Hematopoietic multipotent progenitor cell (in vitro differentiated cells): ENCODE results near the gene GSTO1. TPM values are rescaled to one million over a fixed set of nuclear protein-coding genes. Genes with fewer than 3 reads are reported as not detected.
"Not testable (repeated sequence)": the region's sequence is repeated elsewhere in the genome, so short reads cannot be mapped to it uniquely, and the experiment has no call there.

Experiments
- DNase-seq, 3 donors: peaks; one replicate each; pipeline ENCODE4 v3.0.0-alpha.2; 2011 to 2015; ENCODE audit warnings: low read depth in 2 of 3, low spot score in 2 of 3
- total RNA-seq: library from RNA; depleted of rRNA; stranded (reverse); fragments of >200 nt; gene quantifications from one replicate; pipeline ENCODE4 v1.2.3, GENCODE V29; 2012

Gene GSTO1
- total RNA-seq = 42.5 TPM

DNA sequence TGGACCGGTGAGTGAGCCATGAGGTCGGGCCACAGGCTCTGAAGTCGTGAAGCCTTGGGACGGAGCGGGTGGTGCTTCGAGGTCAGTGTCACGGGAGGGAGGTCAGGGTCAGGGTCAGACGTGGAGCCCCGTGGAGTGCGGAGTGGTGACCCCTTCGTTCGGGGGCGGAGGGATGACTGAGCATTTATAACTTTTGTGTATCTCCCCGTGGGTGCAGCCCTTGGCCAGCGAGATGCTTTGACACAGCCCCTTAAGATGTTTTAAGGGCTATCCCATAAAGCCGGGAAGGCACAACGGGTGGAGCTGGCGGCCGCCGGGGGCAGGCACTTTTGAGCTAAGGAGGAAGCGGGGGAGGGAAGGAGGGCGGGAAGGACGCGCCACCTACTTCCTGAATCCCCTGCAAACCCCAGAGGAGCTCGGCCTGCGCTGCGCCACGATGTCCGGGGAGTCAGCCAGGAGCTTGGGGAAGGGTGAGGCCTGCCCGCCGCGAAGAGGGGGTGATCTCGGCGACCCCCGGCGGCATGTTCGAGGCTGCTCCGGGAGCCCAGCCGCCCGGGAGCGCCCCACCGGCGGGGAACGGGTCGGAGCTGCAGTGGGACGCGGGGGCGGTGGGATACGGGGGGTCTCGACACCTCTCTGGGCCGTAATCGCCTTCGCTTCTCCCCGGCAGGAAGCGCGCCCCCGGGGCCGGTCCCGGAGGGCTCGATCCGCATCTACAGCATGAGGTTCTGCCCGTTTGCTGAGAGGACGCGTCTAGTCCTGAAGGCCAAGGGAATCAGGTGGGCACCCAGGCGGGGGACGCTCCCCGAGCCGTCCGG is at the start of gene GSTO1:
TSS of gene GSTO1 (plus strand) at position 400 of the 818 bp plus-strand sequence. CDS start at position 437, 37 bp downstream.
- DNase-seq = peak in 2 of 3 donors; percentile 43 to 59

DNA sequence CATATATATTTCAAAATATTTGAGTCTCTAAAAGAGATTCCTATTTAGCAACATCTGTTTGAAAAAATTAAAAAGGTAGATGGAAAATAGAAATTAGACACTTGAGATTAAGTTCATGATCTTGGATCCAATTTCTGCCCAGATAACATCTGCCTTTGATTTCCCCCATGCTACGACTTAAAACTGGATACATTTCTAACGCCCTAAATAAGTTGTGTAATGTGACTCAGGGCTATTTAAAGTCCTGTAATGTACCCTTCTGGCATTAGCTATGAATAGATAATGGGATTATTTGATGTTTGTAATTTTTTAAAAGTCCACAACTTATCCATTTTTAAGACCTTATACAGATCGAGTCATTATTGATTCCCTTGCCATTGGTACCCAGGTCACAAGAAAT is 46.0 kb upstream of the GSTO1 start:
- DNase-seq = no peak

DNA sequence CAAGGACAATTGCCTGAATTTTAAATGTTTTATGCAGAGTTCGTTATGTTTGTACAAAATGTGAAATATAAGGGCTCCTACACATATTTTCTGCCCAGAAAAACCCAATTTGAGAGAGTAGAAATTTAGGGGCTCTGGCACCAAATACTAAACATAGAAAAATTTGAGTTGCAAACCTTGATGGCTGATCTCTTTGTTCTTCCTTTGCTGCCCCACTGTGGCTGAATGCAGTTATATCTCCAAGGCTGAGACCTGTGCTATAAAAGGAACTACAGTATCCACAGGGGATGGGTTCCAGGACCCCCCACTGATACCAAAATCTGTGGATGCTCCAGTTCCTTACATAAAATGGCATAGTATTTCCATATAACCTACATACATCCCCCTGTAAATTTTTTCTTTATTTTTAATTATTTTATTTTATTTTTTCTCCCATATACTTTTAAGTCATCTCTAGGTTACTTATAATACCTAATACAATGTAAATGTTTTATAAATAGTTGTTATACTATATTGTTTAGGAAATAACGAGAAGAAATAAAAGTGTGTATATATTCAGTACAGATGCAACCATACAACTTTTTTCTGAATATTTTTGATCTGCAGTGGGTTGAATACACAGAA is 45.0 kb upstream of the GSTO1 start:
- peak in 2 of 3 donors; percentile 39 to 71 for DNase-seq

DNA sequence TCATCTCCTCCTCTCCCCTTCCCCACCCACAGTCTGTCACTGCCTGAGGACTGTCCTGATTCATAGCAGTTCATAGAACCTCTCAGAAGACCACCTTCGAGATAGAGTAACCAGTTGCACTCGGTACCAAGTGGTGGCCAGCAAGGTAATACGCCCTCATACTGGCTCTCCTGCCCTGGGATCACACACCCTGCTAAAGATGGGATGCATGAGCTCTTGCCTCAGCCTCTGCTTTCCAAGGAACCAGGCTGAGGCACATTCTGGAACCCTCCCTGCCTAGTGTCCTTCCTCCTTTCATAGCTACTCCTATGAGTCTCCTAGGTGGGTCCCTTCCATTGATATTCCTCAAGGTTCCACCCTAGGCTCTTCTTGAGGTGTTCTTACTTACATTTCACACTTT is 38.1 kb upstream of the GSTO1 start:
- no peak for DNase-seq

DNA sequence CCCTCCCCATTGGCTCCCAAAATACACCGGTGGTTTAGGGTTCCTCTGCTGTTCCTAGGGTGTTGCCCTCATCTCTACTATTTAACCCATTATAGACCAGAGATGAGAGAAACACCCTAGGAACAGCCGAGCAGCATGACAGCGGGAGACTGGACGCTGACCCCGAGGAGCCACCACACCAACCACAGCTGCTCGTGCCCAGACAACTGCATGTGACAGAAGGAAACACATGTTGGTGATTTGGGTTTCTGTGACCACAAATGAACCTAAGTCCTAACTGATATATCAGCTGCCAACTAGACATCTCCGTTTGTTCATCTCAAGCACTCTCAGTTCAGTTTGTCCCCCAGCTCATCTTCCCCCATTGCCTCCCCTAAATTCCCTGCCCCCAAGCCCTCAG is 35.9 kb upstream of the GSTO1 start:
- peak in 2 of 3 donors; percentile 38 to 52 for DNase-seq

DNA sequence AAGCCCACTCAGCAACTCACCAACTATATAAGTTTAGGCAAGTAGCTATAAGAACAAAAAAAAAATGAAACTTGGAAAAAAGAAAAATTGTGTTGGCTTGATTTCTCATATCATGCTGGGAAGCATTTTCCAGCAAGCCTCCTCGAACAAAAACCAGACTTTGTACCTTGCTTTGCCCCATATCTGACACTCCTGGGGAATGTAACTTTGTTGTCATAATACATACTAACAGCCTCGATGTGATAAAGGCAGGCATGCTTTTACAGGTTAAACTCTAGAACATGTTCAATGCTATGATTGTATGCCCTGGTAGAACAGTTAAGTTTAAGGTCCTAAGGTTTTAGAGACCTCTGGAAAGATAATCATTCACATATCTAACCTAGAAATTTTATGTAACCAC is 34.2 kb upstream of the GSTO1 start:
- no peak for DNase-seq

DNA sequence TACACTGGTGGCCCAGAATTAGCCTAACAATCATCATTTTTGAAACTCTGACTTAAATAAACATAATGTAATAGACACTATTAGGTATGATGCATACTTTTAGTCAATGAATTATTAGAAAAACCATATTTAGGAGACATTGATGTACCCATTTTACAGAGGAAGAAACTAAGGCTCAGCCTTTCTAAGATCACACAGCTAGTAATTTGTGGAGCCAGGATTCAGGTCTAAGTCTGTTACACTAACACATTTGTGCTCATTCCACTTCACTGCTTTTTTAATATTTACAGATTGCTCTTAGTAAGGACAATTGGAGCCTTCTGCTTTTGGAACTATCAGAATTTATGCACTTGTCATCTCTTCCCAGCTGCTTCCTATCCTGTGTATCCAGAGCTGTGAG is 31.4 kb upstream of the GSTO1 start:
- DNase-seq = no peak

DNA sequence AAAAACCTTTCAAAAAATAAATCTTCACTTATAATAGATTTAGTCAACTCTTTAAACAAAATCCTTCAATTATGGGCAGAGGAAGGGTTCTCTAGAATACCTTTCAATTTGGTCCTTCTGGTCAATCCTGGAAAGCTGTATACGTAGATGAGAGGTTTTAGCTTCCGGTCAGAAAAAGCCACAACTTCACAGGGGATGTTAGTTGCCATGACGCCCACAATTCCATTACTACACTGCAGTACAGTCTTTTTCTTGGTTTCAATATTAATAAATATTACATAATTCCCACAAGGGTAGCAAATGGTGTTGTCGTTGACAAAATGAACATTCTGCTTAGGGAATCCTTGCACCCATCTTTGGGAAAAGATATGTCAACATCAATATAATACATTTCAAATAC is 24.2 kb upstream of the GSTO1 start:
- no peak for DNase-seq

DNA sequence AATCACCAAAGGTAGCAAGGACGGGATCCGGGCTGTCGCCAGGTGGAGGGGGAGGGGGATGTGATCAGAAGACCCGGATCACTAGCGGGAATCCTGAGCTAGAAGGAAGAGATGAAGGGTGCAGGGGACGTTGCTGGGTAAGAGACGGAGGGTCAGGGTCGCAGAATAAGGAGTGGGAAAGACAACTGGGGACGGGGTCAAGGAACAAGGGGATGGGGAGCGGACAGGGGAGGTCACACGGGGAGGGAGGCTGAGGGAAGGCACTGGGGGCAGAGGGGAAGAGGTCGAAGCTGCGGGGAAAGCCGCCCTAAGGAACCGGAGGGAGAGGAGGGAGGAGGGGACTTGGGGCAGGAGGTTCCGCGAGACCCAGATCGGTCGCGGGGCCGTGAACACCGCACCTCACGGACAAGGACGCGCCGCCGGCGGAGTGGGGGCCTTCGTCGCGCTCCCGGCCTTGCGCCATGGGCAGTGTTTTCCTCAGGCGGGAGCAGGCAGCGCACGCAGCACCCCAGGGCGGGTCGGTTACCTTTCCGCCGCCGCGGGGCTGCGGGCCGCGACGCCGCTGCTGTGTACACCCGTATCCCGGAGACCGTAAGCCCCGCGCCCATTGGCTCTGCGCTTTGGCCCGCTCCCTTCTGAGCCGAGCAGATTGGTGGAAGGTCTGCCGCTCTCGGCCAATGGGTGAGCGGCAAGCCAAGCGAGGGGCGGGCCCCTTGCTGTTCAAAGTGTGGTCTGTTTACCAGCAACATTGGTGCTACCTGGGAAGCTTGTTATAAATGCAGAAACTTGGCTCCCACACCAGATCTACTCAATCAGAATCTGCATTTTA is 22.7 kb upstream of the GSTO1 start, which contains the start of gene CFAP43:
TSS of gene CFAP43 (minus strand) at position 581 of the 829 bp plus-strand sequence. CDS start at position 463, 118 bp downstream.
- peak; percentile 94 to 97 (median 96) for DNase-seq

DNA sequence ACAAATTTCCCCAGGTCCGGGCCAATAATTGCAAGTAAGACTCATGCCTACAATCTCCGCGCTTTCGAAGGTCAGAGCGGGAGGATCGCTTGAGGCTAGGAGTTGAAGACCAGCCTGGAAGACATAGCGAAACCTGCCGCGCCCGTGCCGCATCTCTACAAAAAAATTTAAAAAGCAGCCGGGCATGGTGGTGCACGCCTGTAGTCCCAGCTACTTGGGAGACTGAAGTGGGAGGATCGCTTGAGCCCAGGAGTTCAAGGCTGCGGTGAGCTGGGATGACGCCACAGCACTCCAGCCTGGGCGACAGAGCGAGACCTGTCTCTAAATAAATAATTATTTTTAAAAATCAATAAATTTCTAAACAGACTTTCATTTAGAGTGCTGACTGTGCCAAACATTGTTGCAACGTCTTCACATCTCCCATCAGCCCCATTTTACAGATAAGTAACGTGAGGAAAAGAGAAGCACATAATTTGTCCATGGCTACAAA is 22.0 kb upstream of the GSTO1 start:
- DNase-seq = no peak

DNA sequence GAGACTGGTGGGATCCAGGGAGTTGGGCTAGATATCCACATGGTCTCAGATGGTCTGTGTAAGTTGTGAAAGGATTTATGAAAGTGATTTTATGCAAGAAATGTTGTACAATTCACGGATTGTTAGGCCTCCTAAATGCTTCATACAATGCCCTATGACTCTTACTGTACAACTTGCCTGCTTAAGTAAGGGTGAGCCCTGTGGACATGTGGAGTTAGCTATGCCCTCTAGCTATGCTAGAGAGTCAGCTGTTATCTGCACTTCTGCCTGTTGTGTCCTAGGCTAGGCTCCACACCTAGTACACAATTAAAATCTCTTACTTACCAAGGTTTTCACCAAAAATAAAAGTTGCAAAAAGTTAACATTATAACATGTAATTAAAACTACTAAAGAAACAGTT is 20.9 kb upstream of the GSTO1 start:
- DNase-seq = no peak

DNA sequence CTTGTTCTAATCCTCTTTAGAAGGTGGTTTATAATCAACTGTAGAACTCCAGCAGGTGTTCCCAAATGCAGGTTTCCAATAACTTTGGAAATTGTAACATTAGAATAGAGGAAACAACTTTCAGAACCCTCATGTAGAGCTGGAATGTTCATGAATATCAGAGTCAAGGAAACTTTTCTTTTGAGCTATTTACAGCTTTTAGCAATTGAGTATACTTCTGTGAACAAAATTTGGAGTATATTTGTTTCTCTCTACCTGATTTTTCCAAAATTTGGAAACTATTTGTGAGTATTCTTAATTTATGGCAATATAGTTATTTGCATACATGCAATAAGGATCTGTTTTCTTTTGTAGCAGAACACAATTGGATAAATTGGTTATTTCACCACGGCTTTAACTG is 19.8 kb upstream of the GSTO1 start:
- no peak for DNase-seq

DNA sequence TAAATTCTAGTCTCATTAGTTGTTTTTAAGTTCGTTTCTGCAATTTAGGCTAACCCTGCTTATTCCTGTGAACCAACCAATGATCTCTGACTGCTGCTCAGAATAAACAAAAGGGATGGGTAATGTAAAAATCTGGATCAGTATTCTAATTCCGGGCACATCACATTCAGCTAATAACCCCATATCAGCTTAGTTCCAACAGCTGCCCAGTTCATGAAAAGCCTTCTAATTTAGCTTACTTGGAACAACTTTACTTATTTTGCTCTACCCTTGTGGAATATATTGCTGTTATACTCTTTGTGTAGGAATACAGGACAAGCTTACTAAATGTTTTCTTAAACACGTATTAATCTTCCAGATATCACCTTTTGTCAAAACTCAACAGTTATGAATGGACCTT is 18.9 kb upstream of the GSTO1 start:
- DNase-seq = no peak

DNA sequence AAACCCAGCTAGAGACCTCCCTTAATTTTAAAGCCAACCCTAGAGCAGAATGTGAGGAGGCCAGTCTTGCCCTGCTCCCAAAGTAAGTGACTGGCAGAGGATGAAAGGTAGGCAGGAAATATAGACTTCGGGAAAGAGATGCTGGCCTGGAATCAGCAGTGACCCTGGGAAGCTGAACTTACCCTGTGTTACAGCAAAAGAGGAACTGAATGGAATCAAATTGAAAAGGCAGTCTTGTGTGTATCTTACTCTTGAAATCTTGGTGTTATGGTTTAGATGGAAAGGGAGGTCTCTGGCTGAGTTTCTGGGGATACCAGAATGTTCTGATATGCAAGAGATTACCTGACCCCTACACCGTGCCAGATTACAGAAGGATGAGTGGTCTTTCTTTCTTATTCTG is 14.6 kb upstream of the GSTO1 start:
- peak in 1 of 3 donors; percentile 39 for DNase-seq

DNA sequence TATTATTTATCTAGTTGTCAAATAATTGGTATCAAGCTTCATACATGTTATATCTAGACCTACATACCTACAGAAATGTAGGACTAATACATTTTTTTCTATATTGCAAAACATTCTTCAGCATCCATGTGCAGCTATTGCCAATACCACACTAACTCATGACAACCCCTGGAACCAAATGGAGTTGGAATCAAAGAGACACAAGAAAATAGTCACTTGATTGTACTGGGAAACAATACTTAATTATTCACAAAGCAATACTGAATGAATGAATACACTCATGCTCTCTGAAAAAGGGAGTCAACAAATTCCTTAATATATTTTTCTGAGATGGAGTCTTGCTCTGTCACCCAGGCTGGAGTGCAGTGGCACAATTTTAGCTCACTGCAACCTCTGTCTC is 12.1 kb upstream of the GSTO1 start:
- DNase-seq = no peak

DNA sequence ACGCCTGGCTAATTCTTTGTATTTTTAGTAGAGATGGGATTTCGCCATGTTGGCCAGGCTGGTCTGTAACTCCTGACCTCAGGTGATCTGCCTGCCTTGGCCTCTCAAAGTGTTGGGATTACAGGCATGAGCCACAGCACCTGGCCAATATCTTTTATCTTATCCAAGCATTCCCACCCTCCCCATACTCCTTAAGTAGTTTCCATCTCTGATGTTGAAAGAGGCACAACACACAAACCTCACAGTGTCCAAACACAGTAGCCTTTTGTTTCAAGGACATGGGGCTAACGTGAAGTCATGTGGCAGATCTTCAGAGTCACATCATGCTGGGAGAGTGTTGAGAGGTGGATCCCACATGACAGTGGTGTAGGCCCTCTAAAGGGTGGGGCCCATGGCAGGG is 11.7 kb upstream of the GSTO1 start:
- DNase-seq = not testable (repeated sequence)

DNA sequence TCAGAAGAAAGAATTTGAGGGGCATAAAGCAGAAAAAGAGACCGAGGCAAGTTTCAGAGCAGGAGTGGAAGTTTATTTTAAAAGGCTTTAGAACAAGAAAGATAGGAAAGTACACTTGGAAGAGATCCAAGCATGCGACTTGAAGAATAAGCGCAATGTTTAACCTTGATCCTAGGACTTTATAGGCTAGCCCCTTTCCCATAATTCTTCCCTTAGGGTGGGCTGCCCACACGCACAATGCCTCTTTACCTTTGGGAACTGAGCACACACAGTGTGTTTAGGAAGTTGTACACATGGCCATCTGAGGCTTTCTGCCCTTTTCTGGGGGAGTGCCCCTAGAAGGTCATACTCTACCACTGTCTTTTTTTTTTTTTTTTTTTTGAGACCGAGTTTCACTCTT is 11.2 kb upstream of the GSTO1 start:
- DNase-seq = no peak

DNA sequence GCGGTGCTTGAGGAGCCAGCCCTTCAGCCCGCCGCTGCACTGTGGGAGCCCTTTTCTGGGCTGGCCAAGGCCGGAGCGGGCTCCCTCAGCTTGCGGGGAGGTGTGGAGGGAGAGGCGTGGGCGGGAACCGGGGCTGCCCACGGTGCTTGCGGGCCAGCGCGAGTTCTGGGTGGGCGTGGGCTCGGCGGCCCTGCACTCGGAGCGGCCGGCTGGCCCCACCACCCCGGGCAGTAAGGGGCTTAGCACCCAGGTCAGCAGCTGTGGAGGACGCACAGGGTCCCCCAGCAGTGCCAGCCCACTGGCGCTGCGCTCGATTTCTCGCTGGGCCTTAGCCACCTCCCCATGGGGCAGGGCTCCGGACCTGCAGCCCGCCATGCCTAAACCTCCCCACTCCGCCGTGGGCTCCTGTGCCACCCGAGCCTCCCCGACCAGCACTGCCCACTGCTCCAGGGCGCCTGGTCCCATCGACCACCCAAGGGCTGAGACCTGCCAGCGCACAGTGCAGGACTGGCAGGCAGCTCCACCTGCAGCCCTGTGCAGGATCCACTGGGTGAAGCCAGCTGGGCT is 9.5 kb upstream of the GSTO1 start:
- no peak for DNase-seq

DNA sequence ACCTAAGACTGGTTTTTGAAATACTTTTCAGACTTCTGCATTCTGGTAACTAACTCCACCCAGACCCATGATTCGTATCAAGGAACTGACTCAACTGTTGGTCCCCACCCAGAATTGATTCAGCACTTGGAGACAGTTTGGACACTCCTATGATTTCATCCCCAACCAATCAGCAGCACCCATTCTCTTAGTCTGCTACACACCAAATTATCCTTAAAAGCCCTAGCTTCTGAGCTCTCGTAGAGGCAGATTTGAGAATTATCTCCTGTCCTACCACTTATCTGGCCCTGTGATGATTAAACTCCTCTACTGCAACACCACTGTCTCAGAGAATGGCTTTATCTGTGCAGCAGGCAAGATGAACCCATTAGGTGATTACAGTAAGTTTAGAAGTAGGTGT is 7.7 kb upstream of the GSTO1 start:
- DNase-seq = peak in 2 of 3 donors; percentile 71 to 78

DNA sequence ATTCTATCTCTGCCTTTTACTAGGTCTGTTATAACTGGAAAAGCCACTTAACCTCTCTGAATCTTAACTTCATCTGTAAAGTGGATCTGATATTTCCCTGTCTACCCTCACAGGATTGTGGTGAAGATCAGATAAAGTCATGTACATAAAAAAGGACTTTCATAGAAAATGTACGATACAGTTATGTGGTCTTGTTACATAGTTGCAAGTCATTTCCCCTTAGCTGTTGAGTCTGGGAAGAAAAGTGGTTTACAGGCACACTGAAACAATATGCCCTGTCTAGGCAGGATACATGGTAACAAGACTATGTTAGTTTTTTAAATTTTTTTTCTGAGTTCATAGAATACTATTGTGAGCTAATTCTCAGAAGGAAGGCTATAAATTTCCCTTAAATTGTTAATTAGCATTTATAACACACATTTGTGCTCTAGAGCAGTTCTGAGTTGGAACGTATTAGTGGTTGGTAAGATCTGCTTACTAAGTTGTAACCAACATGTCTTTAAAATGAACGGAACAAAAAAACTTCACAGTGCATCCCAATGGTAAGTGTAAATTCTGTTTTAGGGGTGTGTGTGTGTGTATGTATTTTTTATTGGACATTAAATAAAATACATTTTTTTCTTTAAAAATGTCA is 7.1 kb upstream of the GSTO1 start:
- DNase-seq = peak in 2 of 3 donors; percentile 59 to 78
